ENCODE measurements around the gene CCDC57. TPM values are rescaled to one million over a fixed set of nuclear protein-coding genes. Genes with fewer than 3 reads are reported as not detected.
"Not testable (repeated sequence)": the region's sequence is repeated elsewhere in the genome, so short reads cannot be mapped to it uniquely, and the experiment has no call there.

Gene CCDC57
- total and polyA plus RNA-seq, 2 experiments from 2014 or later, result 10.6 to 15.3 TPM

- peaks cover 5% of the 10 kb centered on the region; the same call in 1 of the 2 replicates for H3F3A ChIP-seq (ENCODE audit: insufficient read depth)
- no peaks in the 10 kb centered on the region for H3K36me3 ChIP-seq (ENCODE audit: low read depth)
- H2AFZ ChIP-seq, result no peak overlapping the region
- no peak overlapping the region for H3K4me3 ChIP-seq
- H3K27ac ChIP-seq, result no peak overlapping the region
- no peaks in the 10 kb centered on the region for H3K9me2 ChIP-seq (ENCODE audit: insufficient read depth)
- no peak overlapping the region for H3K9ac ChIP-seq
- H3K4me1 ChIP-seq (ENCODE audit: insufficient read depth), result no peaks in the 10 kb centered on the region
- no peaks in the 10 kb centered on the region for H4K20me1 ChIP-seq (ENCODE audit: insufficient read depth)
- H3K27me3 ChIP-seq (replicated peaks; ENCODE audit: insufficient read depth), result no peaks in the 10 kb centered on the region
- in situ Hi-C loops (cut with MboI), result no loop called here
- TF ChIP-seq EZH2phosphoT487 (IDR thresholded peaks at IDR 0.05; ENCODE audit: insufficient read depth, low read depth) (no peak), EZH2 (IDR thresholded peaks at IDR 0.05; ENCODE audit: insufficient read depth, poor library complexity, severe bottlenecking) (no peak)
- WGBS, 2 experiments (ENCODE audit: low coverage in 1 of 2, low lambda C conversion rate in 2 of 2, missing lambda C conversion rate in 2 of 2), result 91 to 94% methylated on average over 27 to 28 of the region's 28 CpGs
- no peak overlapping the region for H3K4me2 ChIP-seq (ENCODE audit: unreplicated experiment)
- no peaks in the 10 kb centered on the region for H3K9me3 ChIP-seq (ENCODE audit: low read depth)
- H3K79me2 ChIP-seq (ENCODE audit: insufficient read depth), result peaks cover 4% of the 10 kb centered on the region; the same call in 1 of the 2 replicates
- no peak for DNase-seq
These were observed 74.1 kb downstream of the CCDC57 start for GRCh38 chr17:82138511-82138992.

- Histone ChIP-seq H3K79me2 (ENCODE audit: insufficient read depth) (no peaks in the 10 kb centered on the region), H3K9ac (no peak overlapping the region), H3F3A (ENCODE audit: insufficient read depth) (peaks cover 5% of the 10 kb centered on the region; the same call in 1 of the 2 replicates), H3K4me1 (ENCODE audit: insufficient read depth) (0 out of 2 replicates have a peak, but pooled peaks cover 3% of the 10 kb centered on the region), H3K27me3 (replicated peaks; ENCODE audit: insufficient read depth) (no peaks in the 10 kb centered on the region), H3K9me2 (ENCODE audit: insufficient read depth) (no peaks in the 10 kb centered on the region), H2AFZ (no peak overlapping the region), H3K9me3 (ENCODE audit: low read depth) (no peaks in the 10 kb centered on the region), H4K20me1 (ENCODE audit: insufficient read depth) (no peaks in the 10 kb centered on the region), H3K27ac (no peak overlapping the region), H3K36me3 (ENCODE audit: low read depth) (no peaks in the 10 kb centered on the region), H3K4me3 (no peak overlapping the region), H3K4me2 (ENCODE audit: unreplicated experiment) (no peak overlapping the region)
- no peak for DNase-seq
- WGBS, 2 experiments (ENCODE audit: low coverage in 1 of 2, low lambda C conversion rate in 2 of 2, missing lambda C conversion rate in 2 of 2), result 97% methylated on average over 11 of the region's 11 CpGs
- in situ Hi-C loops (cut with MboI), result no loop called here
- TF ChIP-seq EZH2phosphoT487 (IDR thresholded peaks at IDR 0.05; ENCODE audit: insufficient read depth, low read depth) (no peak), EZH2 (IDR thresholded peaks at IDR 0.05; ENCODE audit: insufficient read depth, poor library complexity, severe bottlenecking) (no peak)
These were observed 78.5 kb downstream of the CCDC57 start for GRCh38 chr17:82134101-82134500.

- in situ Hi-C loops (cut with MboI); H3K9me3 ChIP-seq (ENCODE audit: low read depth); H3K4me2 ChIP-seq (ENCODE audit: unreplicated experiment); H3K4me1 ChIP-seq (ENCODE audit: insufficient read depth); H3F3A ChIP-seq (ENCODE audit: insufficient read depth); H3K9ac ChIP-seq; H3K27ac ChIP-seq; H2AFZ ChIP-seq; H4K20me1 ChIP-seq (ENCODE audit: insufficient read depth); H3K4me3 ChIP-seq; H3K9me2 ChIP-seq (ENCODE audit: insufficient read depth); H3K79me2 ChIP-seq (ENCODE audit: insufficient read depth); H3K36me3 ChIP-seq (ENCODE audit: low read depth); H3K27me3 ChIP-seq (replicated peaks; ENCODE audit: insufficient read depth): not testable (repeated sequence)
- WGBS, 2 experiments (ENCODE audit: low coverage in 1 of 2, low lambda C conversion rate in 2 of 2, missing lambda C conversion rate in 2 of 2), result 76 to 80% methylated on average over 8 of the region's 8 CpGs
- DNase-seq, result peak; percentile 60
These were observed 79.3 kb downstream of the CCDC57 start for GRCh38 chr17:82133166-82133953.

- Histone ChIP-seq H3K36me3 (ENCODE audit: low read depth) (no peaks in the 10 kb centered on the region), H3K27ac (no peak overlapping the region), H3K4me2 (ENCODE audit: unreplicated experiment) (no peak overlapping the region), H2AFZ (no peak overlapping the region), H3K4me3 (no peak overlapping the region), H3K9ac (no peak overlapping the region), H3F3A (ENCODE audit: insufficient read depth) (peaks cover 4% of the 10 kb centered on the region; the same call in 1 of the 2 replicates), H3K4me1 (ENCODE audit: insufficient read depth) (0 out of 2 replicates have a peak, but pooled peaks cover 3% of the 10 kb centered on the region), H3K27me3 (replicated peaks; ENCODE audit: insufficient read depth) (no peaks in the 10 kb centered on the region), H3K9me2 (ENCODE audit: insufficient read depth) (no peaks in the 10 kb centered on the region), H3K9me3 (ENCODE audit: low read depth) (no peaks in the 10 kb centered on the region), H3K79me2 (ENCODE audit: insufficient read depth) (no peaks in the 10 kb centered on the region), H4K20me1 (ENCODE audit: insufficient read depth) (no peaks in the 10 kb centered on the region)
- WGBS, 2 experiments (ENCODE audit: low coverage in 1 of 2, low lambda C conversion rate in 2 of 2, missing lambda C conversion rate in 2 of 2), result 88 to 89% methylated on average over 4 of the region's 4 CpGs
- no peak for TF ChIP-seq EZH2 (IDR thresholded peaks at IDR 0.05; ENCODE audit: insufficient read depth, poor library complexity, severe bottlenecking)
- TF ChIP-seq EZH2phosphoT487 (IDR thresholded peaks at IDR 0.05; ENCODE audit: insufficient read depth, low read depth), result no peak
- DNase-seq, result no peak
- in situ Hi-C loops (cut with MboI), result no loop called here
These were observed 83.5 kb downstream of the CCDC57 start for GRCh38 chr17:82129095-82129494.
